NCI-H1436 (cell line): ENCODE data around the gene TRIM69.
A peak's percentile ranks its signal among the peaks of the same experiment; 100 is the strongest.

Experiments
- DNase-seq: peaks from one replicate; lab custom pipeline; 2025; lab: John Stamatoyannopoulos, UW

TRIM69 gene

GRCh38 chr15:44804298-44805046 is 68.1 kb downstream of the TRIM69 start:
- DNase-seq, result no peak

GRCh38 chr15:44808557-44808956 is 72.2 kb downstream of the TRIM69 start:
- no peak for DNase-seq

- no peak for DNase-seq
These were observed 73.9 kb downstream of the TRIM69 start for GRCh38 chr15:44810237-44810636.

- peak; percentile 87 for DNase-seq
These were observed 75.0 kb downstream of the TRIM69 start for GRCh38 chr15:44811337-44811736.

GRCh38 chr15:44812029-44812517 is 75.7 kb downstream of the TRIM69 start:
- peak; percentile 81 for DNase-seq

- DNase-seq, result no peak
These were observed 76.9 kb downstream of the TRIM69 start for GRCh38 chr15:44813231-44813630.
